ENCODE data around the gene VTI1A. TPM values are rescaled to one million over a fixed set of nuclear protein-coding genes. Genes with fewer than 3 reads are reported as not detected.

VTI1A gene
- total and polyA plus RNA-seq, 2 of the 13 experiments (the other 11 are each of a cell fraction or from before 2014, with no cell fraction given) = 11.7 to 32.7 TPM

DNA sequence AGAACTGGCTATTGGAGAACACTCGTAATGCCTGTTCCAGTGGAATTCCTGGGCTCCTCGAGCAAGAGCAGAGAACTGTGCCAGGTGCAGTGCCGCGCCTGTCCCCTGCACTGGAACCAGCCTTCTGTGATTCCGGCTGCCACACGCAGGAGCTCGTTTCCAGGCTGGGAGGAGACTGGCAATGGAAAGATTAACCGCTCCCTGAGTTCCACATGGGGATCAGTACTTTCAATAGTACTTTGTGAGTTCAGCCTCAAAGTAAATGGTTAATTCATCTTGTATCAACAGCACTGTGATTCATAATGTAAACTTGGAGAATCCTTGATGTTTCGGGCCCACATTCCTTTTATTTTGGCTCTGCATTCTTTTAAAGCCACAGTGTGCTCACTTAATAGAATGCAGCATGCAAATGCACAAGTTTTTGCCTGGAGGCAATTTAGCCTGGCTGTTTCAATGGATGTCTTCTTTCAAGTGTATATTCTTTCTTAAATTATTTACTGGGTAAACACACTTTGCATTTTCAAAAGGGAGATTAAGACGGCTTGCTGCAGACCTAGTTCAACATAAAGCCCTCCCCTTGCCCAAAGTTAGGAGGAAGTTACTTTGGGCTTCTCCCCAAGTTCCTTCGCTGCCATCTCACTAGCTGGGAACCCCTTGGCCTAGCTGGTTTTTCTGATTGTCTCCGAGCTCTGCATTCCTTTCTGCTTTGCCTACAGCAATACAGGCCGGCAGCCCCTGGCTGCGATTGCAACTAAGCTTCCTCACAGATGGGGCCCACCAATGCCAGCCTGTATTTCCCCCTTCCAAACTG is 364.9 kb downstream of the VTI1A start (continued):
- peak; percentile 68; the same call in 1 of the 2 replicates for TF ChIP-seq HNF1A (IDR thresholded peaks at IDR 0.05; ENCODE audit: low read depth)
- peak; percentile 86; the same call in 1 of the 2 replicates for TF ChIP-seq HNF1A (CRISPR knock-in tag; IDR thresholded peaks at IDR 0.05; ENCODE audit: borderline replicate concordance)
- TF ChIP-seq NR2F1 (CRISPR knock-in tag; IDR thresholded peaks at IDR 0.05) = peak in 1 of 2 experiments; percentile 57; a peak in 2 of 4 replicates
- TF ChIP-seq, protein P1, sequence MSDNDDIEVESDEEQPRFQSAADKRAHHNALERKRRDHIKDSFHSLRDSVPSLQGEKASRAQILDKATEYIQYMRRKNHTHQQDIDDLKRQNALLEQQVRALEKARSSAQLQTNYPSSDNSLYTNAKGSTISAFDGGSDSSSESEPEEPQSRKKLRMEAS (IDR thresholded peaks at IDR 0.05) = peak; percentile 57; the same call in 1 of the 2 replicates
- peak; percentile 73 for TF ChIP-seq PITX1 (CRISPR knock-in tag; IDR thresholded peaks at IDR 0.05)
- peak; percentile 64 for TF ChIP-seq SKI (IDR thresholded peaks at IDR 0.05; ENCODE audit: partially characterized antibody)
- TF ChIP-seq, protein P2, sequence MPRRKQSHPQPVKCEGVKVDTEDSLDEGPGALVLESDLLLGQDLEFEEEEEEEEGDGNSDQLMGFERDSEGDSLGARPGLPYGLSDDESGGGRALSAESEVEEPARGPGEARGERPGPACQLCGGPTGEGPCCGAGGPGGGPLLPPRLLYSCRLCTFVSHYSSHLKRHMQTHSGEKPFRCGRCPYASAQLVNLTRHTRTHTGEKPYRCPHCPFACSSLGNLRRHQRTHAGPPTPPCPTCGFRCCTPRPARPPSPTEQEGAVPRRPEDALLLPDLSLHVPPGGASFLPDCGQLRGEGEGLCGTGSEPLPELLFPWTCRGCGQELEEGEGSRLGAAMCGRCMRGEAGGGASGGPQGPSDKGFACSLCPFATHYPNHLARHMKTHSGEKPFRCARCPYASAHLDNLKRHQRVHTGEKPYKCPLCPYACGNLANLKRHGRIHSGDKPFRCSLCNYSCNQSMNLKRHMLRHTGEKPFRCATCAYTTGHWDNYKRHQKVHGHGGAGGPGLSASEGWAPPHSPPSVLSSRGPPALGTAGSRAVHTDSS (CRISPR knock-in tag; conservative IDR thresholded peaks at IDR 0.05) = no peak
- peak; percentile 30; the same call in 1 of the 2 replicates for TF ChIP-seq PRMT3 (CRISPR knock-in tag; IDR thresholded peaks at IDR 0.05; ENCODE audit: borderline replicate concordance, low read depth)
- TF ChIP-seq DPF2 (CRISPR knock-in tag; IDR thresholded peaks at IDR 0.05; ENCODE audit: borderline replicate concordance, low read depth) = peak; percentile 68; the same call in 1 of the 2 replicates
- TF ChIP-seq, protein P3, sequence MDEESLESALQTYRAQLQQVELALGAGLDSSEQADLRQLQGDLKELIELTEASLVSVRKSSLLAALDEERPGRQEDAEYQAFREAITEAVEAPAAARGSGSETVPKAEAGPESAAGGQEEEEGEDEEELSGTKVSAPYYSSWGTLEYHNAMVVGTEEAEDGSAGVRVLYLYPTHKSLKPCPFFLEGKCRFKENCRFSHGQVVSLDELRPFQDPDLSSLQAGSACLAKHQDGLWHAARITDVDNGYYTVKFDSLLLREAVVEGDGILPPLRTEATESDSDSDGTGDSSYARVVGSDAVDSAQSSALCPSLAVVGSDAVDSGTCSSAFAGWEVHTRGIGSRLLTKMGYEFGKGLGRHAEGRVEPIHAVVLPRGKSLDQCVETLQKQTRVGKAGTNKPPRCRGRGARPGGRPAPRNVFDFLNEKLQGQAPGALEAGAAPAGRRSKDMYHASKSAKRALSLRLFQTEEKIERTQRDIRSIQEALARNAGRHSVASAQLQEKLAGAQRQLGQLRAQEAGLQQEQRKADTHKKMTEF (CRISPR knock-in tag; IDR thresholded peaks at IDR 0.05) = peak; percentile 58
- TF ChIP-seq ZBTB43 (CRISPR knock-in tag; conservative IDR thresholded peaks at IDR 0.05) = peak; percentile 73; the same call in 1 of the 2 replicates
- TF ChIP-seq HHEX (CRISPR knock-in tag; IDR thresholded peaks at IDR 0.05) = peak; percentile 59; the same call in 1 of the 2 replicates
- TF ChIP-seq ARNT2 (CRISPR knock-in tag; IDR thresholded peaks at IDR 0.05; ENCODE audit: low read depth) = 0 out of 2 replicates have a peak, but pooled peaks have one; percentile 42
- peak; percentile 62; the same call in 1 of the 2 replicates for TF ChIP-seq NR2F2 (IDR thresholded peaks at IDR 0.05; ENCODE audit: borderline replicate concordance, low read depth)
- TF ChIP-seq ZIK1 (CRISPR knock-in tag; IDR thresholded peaks at IDR 0.05; ENCODE audit: borderline replicate concordance, low read depth) = no peak
- TF ChIP-seq MBD4 (IDR thresholded peaks at IDR 0.05; ENCODE audit: borderline replicate concordance, low read length) = 0 out of 2 replicates have a peak, but pooled peaks have one; percentile 27
- peak; percentile 33; the same call in 1 of the 2 replicates for TF ChIP-seq ONECUT2 (CRISPR knock-in tag; IDR thresholded peaks at IDR 0.05)
- no peak for TF ChIP-seq ZNF782 (CRISPR knock-in tag; IDR thresholded peaks at IDR 0.05; ENCODE audit: borderline replicate concordance)
- TF ChIP-seq HNRNPL (IDR thresholded peaks at IDR 0.05; ENCODE audit: low read depth, low read length) = peak; percentile 67; the same call in 1 of the 2 replicates

Measured in HepG2 (cell line).